ENCODE measurements around the gene CFAP68.
A peak's percentile ranks its signal among the peaks of the same experiment; 100 is the strongest.

The CFAP68 gene

GRCh38 chr11:111878849-111879636, at the start of gene CFAP68, which contains the start of gene FDXACB1:
TSS of gene CFAP68 (plus strand) at chr11:111879541. CDS start at chr11:111879561, 20 bp downstream.
TSS of gene FDXACB1 (minus strand) at chr11:111879165. CDS start at chr11:111879132, 33 bp downstream.
- peak; percentile 99 for DNase-seq

- peak; percentile 32 for DNase-seq
Measured at GRCh38 chr11:111833524-111833923, 45.8 kb upstream of the CFAP68 start.

GRCh38 chr11:111834432-111835163, 44.7 kb upstream of the CFAP68 start:
- no peak for DNase-seq

GRCh38 chr11:111835665-111836064, 43.7 kb upstream of the CFAP68 start:
- DNase-seq: no peak

- no peak for DNase-seq
Measured at GRCh38 chr11:111836162-111836561, 43.2 kb upstream of the CFAP68 start.

GRCh38 chr11:111836721-111837120, 42.6 kb upstream of the CFAP68 start:
- DNase-seq: no peak

- no peak for DNase-seq
Measured at GRCh38 chr11:111837366-111837891, 41.9 kb upstream of the CFAP68 start.

GRCh38 chr11:111838054-111838453, 41.3 kb upstream of the CFAP68 start:
- no peak for DNase-seq

- DNase-seq: no peak
Measured at GRCh38 chr11:111840143-111840542, 39.2 kb upstream of the CFAP68 start.

GRCh38 chr11:111841370-111842053, 37.8 kb upstream of the CFAP68 start:
- DNase-seq: peak; percentile 97

- DNase-seq: no peak
Measured at GRCh38 chr11:111843661-111844060, 35.7 kb upstream of the CFAP68 start.

- no peak for DNase-seq
Measured at GRCh38 chr11:111845276-111846028, 33.9 kb upstream of the CFAP68 start.

GRCh38 chr11:111846063-111846462, 33.3 kb upstream of the CFAP68 start:
- DNase-seq: no peak

- peak; percentile 23 for DNase-seq
Measured at GRCh38 chr11:111846636-111847035, 32.7 kb upstream of the CFAP68 start.

- DNase-seq: no peak
Measured at GRCh38 chr11:111849631-111850030, 29.7 kb upstream of the CFAP68 start.

GRCh38 chr11:111851067-111851466, 28.3 kb upstream of the CFAP68 start:
- no peak for DNase-seq

GRCh38 chr11:111851636-111852035, 27.7 kb upstream of the CFAP68 start:
- DNase-seq: peak; percentile 36

- DNase-seq: no peak
Measured at GRCh38 chr11:111852103-111852502, 27.2 kb upstream of the CFAP68 start.

GRCh38 chr11:111855506-111855905, 23.8 kb upstream of the CFAP68 start:
- DNase-seq: no peak

- DNase-seq: no peak
Measured at GRCh38 chr11:111860257-111860656, 19.1 kb upstream of the CFAP68 start.

GRCh38 chr11:111870113-111870512, 9.2 kb upstream of the CFAP68 start:
- no peak for DNase-seq

GRCh38 chr11:111870522-111870885, 8.8 kb upstream of the CFAP68 start:
- DNase-seq: no peak
